GM21528 (cell line): Measurements from ENCODE around the gene RARS2.

ENCODE experiments used
- ATAC-seq: cut with Tn5 transposase; IDR thresholded peaks from one replicate; pipeline ENCODE4 v1.9.1; 2021; ENCODE audit warnings: mild to moderate bottlenecking, moderate library complexity; ENCODE audit not compliant: unreplicated experiment, low FRiP score

RARS2 gene

DNA sequence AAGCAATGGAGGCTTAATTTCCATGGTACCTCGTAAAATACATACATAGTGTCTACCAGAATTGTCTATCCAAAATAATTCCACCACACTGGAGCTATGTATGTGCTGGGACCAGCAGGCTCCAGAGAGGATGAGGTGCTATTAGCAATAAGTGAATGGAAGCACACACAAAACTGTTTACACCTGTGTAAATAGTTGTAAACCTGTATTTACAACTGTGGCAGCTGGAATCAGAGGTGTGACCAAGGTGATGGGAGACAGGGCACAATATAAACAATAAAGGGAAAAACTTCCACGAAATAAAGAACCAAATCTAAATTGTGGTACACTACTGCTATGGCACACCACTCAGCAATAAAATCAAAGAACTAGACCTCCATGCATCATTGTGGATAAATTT lies 14.4 kb downstream of the RARS2 start:
- ATAC-seq = no peak

DNA sequence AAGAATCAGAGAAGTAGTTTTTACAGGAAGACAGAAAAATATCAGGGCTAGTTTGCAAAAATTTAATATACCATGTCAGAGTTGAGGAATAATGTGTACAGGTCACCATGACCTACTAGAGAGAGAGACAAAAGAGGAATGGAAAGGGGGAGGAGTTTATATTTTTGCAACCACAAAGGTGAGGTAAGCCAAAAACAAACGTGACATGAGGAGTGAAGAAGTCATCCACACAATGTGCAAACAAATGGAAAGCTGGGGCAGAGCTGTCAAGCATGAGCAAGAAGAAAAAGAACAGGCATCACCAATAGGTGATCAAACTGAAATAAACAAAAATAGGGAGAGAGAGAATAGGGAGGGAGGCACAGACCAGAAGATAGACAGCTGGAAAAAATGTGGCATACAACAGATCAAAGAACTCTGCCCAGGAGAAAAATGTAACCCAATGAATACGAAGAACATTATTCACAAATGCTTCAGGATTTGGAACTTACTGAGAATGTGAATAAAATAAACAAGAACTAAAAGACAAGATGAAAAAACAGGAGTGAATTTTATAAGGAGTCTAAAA lies 15.5 kb downstream of the RARS2 start:
- ATAC-seq = no peak

DNA sequence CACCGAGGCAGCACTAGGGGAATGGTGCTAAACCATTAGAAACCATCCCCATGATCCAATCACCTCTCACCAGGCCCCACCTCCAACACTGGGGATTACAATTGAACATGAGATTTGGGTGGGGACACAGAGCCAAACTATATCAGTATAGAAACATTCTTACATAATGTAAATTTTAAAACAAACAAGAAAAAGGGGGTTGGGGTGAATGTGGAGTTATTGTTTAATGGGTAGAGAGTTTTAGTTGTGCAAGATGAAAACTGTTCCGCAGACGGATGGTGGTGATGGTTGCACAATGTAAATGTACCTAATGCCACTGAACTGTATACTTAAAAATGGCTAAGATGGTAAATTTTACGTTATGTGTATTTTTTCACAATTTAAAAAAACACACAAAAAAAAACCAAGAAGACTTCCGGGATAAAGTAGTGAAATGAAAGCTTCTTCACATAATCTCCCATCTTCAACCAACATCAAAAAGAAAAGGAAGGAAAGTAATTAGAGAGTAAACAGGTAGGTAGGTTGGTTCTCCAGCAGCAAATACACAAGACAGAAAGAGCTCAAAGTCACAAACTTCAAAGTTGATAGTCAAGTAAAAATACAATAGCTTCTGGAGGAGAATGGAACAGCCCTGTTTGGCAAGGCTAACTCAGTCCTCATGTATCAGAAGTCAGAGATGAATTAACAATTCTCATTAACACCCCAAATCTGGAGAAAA lies 16.3 kb downstream of the RARS2 start:
- ATAC-seq = no peak

DNA sequence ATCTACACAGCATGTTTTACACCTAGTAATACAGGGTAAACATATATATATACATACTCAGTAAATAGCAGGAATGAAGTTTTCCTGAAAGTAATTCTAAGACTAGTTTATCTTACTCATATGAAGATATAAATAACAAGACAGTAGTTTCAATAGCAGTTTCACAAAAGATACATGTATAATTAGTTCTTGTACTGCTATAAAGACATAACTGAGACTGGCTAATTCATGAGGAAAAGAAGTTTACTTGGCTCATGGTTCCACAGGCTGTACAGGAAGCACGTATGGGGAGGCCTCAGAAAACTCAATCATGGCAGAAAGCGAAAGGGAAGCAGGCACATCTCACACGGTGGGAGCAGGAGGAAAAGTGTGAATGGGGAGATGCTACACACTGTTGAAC lies 16.9 kb downstream of the RARS2 start:
- no peak for ATAC-seq

DNA sequence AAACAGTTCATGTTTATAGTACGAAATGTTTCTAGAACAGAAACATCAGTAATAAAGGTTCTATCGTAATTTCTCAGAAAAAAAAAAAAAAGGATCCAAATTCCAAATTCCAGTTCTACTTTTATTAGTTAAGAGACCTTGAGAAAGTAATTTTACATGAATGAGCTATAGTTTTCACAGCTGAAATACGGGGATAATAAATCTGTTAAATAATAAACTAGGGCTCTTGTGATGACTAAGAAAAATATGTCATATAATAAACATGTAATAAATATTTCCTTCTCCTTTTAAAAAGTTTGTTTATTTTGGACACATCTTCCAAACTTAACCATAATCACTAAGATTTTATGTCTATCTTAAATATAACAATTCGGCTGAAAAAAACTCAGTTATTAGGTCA lies 17.8 kb downstream of the RARS2 start:
- ATAC-seq = no peak

DNA sequence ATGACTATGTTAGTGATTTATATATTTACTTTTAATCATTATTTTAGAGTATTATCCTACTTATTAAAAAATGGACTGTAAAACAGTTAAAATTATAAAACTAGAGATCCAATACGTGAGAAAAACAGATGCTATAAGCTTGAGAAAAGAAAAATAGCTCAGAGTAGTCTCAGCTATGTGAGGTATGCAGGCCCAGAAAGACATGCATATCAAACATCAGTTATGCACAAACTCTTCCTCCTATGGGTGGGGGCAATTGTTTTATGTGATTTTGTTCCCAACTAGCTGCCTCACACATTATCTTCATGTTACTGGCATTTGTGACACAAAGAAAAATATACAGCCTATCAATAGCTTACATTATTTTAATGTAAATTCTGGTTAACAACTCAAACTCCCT lies 28.8 kb downstream of the RARS2 start:
- ATAC-seq = no peak

DNA sequence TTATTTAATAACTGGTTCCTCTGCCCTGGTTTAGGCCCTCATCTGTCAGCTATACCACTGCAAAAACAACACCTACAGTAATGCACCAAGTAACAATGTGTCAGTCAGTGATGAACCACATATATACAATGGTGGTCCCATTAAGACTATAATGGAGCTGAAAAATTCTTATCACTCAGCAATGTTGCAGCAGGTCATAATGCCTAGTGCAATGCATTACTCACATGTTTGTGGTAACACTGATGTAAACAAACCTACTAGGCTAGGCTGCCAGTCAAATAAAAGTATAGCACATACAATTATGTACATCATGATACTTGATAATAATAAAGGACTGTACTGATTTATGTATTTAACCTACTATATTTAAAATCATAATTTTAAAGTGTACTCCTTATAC lies 31.3 kb downstream of the RARS2 start:
- no peak for ATAC-seq

DNA sequence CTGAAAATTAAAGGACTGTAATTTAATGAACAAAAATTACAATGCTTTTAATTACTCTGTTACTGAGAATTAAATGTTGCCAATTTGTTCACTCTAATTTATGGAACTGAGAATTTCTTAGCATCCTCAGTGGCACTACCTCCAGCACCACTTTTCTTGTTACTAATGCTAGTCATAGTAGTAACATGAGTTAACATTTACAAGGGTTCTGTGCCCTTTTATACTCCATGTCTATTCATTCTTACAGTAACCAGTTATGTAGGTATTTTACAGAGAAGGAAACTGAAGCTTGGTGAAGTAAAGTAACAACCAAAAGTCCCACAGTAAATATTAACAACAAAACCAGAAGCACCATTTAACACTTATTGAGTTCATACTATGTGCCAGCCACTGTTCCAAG lies 34.3 kb downstream of the RARS2 start:
- no peak for ATAC-seq

DNA sequence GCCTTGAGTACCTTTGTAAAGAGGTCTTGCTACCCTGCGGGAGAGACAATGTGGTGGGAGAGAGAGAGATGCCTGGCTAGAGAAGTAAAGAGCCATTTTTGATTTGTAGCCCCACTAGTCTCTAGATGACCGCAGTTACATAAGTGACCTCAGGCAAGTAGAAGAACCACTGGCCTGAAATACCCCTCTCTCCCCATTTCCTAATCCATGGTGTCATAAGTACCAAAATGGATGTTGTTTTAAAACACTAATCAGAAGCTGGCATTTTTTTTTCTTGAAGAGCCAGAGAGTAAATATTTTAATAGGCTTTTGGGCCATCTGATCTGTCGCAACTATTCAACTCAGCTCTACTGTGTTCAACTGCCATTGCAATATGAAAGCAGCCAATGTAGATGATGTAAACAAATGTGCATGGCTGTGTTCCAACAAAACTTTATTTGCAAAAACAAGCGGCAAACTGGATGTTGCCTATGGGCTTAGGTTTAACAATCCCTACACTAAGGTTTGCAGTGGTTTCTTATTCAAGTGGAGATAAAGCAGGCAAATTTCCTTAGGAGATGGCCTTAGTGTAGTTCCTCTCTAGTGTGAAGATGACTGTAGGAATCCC lies 36.5 kb downstream of the RARS2 start:
- ATAC-seq = no peak

DNA sequence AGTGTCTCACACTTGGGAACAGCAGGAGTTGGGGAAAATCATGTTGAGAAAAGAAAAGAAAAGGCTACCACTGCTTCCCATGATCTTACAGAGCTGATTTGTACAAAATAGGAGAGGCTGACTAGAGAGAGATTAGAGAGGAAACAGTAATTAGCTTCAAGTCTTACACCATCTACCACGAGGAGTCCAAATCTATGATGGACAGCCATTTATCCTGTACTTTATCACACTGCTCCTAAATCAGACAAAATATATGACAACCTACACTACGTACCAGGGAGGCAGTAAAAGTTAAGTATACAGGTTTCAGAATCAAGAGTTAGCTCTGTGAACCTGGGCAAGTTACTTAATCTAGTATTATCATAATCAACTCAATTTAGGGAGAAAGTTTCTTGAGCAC lies 38.0 kb downstream of the RARS2 start:
- ATAC-seq = no peak

DNA sequence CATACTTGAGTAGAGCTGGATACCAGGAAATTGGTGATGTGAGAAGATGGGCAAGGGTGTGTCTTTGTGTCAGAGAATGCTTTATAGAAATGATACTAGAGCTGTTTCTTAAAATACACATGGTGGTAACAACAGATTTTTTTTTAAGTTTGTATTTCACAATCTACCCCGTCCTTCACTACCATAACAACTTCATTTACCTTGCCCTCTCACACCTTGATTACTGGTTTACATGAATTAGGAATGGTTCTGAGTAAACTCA lies 45.4 kb downstream of the RARS2 start:
- ATAC-seq = no peak

DNA sequence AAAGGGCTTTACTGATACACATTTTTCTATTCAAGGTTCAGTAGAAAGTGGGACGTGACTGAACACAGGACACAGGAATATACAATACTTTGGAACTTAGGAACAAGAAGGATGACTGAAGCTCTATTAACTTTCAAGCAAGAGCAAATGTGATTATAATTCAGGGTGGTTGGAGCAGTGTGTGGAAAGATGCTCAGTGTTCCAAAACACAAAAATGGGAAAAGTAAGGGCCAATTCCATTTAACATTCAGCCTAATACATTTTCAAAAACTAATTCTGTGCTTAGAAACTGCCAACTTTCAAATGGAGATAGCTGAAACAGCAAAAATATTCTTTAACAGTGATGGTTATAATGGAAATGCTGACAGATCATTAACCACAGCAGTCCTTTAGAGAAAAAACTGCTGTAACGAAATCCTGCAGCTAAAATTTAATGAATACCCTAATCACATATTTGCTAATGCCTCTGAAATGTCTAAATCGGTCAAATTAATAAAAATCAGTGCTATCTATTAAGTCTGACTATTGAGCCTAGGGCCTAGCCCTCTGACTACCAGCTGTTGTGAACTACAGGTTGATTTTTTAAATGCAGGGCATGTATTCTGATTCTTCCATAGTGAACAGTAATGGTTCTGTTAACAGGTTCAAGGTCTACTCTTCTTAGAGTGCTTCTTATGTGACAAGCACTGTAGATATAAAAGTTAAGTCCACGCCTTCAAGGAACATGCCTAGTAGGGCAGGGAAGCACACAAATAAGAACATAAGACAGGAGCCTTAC lies 45.9 kb downstream of the RARS2 start:
- ATAC-seq = no peak

DNA sequence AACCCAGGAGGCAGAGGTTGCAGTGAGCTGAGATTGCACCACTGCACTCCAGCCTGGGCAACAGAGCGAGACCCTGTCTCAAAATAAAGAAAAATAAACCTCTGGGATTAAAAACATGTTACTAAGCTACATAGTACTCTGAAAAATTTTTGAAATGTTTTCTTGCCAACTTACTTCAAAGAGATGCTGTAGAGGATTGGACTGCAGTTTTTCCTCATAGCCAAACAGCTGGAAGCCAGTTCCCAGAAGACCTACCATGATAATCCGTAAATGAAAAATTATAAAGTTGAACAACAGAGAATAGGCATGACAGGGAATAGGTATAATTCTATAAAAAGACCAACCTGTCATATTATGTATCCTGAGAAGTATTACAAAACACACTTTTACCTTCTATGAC lies 48.0 kb downstream of the RARS2 start:
- no peak for ATAC-seq

DNA sequence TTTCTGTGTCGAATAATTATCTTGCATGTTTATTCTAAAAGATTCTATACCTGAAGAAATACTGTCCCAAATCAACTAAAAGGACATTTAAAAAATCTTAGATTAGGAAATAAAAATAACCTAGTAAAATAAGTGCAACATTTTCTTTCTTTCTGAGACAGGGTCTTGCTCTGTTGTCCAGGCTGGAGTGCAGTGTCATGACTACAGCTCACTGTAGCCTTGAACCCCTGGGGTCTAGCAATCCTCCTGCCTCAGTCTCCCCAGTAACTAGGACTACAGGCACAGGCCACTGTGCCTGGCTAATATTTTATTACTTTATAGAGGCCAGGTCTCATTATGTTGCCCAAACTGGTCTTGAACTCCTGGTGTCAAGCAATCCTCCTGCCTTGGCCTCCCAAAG lies 48.7 kb downstream of the RARS2 start:
- ATAC-seq = no peak

DNA sequence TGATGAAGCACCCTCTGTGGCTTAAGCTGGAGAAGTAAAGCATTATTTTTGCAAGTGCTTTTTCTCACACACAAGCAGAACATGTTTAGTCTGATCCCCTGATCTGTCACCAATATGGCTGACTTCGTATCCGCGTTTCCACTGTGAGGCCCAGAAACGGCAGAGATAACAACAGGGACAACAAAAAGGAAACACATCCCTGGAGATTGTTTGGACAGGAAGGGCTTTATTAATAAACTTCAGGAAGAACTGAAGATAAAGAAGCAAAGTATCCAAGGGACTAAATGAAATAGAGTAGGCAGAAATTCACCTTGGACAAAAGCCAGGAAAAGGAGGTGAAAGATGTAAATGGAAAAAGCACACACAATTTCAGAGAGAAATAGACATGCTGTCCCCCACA lies 49.2 kb downstream of the RARS2 start:
- no peak for ATAC-seq

DNA sequence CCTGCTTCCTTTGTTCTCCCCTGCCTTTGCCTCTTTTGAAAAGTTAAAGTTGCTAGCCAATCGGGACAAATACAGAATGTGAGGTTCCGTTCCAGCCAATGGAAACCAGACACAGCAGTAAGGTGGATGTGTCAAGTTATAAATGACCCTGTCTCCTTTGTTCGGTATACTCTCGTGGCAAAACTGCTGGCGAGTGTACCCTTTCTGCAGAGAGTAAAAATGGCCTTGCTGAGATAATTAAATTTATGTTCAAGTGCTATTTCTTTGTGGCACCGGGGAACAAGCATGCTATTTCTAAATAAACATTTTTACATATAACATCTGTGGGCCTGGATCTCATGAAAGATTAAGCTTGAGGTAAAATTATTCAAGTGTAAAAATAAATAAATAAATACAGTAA lies 50.2 kb downstream of the RARS2 start:
- ATAC-seq = no peak

DNA sequence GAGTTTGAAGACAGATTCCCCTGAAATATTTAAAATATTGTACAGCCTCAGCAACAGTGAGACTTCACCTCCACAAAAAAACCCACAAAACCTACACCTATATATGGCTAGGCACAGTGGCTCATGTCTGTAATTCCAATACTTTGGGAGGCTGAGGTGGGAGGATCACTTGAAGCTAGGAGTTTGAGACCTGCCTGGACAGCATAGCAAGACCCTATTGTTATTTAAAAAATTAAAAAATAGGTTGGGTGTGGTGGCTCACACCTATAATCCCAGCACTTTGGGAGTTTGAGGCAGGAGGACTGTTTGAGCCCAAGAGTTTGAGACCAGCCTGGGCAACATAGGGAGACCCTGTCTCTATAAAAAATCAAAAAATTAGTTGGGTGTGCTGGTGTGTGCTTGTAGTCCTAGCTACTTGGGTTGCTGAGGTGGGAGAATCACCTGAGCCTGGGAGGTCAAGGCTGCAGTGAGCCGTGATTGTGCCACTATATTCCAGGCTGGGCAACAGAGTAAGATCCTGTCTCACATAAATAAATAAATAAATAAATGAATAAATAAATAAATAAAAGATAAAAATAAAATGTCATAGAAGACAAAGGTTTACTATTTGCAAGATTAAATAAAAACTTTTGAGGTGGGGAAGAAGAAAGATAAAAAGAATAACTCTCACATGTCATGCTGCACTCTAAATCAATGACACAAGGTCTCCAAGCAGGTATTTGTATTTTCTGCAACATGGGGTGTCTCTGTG lies 51.1 kb downstream of the RARS2 start:
- ATAC-seq = no peak

DNA sequence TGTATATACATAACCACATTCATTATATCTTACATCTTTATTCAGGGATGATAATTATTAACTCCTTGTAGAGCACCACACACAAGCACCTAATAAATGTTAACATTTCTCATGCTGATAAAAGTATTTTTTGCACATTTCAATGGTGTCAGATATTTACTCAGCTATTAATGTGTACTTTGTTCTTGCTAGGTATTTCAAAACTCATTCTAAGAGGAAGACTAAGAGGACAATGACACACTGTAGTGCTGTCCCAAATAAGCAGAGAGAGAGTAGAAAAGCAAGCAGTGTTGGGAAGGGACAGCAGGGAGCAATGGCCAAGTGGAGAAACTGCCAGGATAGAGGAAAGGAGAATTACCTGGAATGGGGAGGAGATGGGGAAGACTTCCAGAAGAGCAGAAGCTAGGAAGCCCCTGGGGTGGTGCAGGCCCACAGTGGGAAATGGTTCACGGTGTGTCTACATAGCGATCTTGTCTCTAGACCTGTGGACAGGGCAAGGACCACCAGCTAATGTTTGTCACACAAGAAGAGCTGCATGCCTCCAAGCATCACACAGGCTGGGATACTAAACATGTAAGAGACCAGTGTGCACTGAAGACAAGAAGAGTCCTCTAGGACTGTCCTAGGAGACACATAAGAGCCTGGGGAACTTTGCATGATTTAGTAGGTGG lies 55.3 kb downstream of the RARS2 start:
- no peak for ATAC-seq

DNA sequence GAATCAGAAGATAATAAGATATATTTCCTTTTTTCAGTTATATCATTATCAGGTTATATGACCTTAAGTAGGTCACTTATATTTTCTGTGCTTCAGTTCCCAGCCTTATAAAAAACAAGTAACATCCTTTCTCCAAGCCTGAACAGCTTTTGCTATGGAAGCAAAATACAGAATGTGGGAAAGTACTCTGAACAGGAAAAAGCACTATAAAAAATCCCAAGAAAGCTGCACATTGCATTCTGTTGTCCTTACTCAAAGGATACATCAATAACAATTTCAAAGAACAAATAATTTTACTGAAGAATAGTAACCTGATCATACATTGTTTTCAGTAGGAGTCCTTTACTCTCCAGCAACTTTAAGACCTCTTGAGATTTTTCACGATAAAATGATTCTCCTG lies 60.6 kb downstream of the RARS2 start:
- ATAC-seq = no peak

DNA sequence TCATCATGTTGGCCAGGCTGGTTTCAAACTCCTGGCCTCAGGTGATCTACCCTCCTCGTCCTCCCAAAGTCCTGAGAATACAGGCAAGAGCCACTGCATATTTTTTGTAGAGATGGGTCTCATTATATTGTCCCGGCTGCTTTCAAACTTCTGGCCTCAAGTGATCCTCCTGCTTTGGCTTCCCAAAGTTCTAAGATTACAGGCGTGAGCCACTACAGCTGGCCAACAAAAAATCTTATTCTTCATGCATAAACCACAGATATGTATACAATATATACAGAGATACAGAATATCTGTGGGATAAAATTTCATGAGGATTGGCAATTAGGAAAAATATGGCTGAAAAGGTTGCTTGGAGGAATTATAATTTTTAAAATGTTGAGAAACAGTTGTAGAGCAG lies 67.1 kb downstream of the RARS2 start:
- no peak for ATAC-seq

DNA sequence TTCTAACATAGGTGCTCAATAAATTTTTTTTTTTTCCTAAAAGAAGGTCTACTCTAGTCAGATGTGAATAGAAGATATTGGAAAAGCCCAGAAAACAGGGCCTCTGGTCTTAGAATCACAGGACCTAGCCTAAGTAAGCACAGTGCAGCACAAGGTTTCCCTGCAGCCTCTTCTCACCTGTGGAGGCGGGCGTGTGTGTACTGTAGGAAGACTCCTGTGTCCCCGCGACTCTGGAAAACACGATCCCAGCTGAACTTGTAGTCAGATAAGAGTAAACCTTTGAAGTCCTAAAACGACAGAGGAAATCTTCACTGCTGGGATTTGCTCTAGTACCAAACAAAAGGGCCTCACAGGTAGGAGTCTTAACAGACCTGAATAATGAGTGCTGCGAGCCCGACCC lies 71.3 kb downstream of the RARS2 start:
- no peak for ATAC-seq
